Esophagus muscularis mucosa (tissue), 4 donors: ENCODE measurements around the gene RFXAP. TPM values are rescaled to one million over a fixed set of nuclear protein-coding genes. Genes with fewer than 3 reads are reported as not detected.

ENCODE experiments used
- DNase-seq: peaks from one replicate; pipeline ENCODE4 v3.0.0-alpha.2; 2017; ENCODE audit errors: extremely low spot score
- H3K27ac ChIP-seq, 4 donors: fragments of 200-600 bp; sonication (generic); replicated peaks in 1 of 4; 1 replicate in 3 of 4; 2 replicates in 1 of 4; pipeline ENCODE4 v1.5.1; 2016 to 2019; ENCODE audit warnings: mild to moderate bottlenecking in 1 of 4
- H3K27me3 ChIP-seq, 4 donors: fragments of 200-600 bp; sonication (generic); one replicate each; pipeline versions ENCODE4 v1.5.1 to v1.6.0; 2016 to 2019
- H3K36me3 ChIP-seq, 4 donors: fragments of 200-600 bp; sonication (generic); one replicate each; pipeline ENCODE4 v1.5.1; 2016 to 2019
- H3K4me1 ChIP-seq, 4 donors: fragments of 200-600 bp; sonication (generic); one replicate each; pipeline ENCODE4 v1.5.1; 2016 to 2019
- H3K4me3 ChIP-seq, 4 donors: fragments of 200-600 bp; sonication (generic); 1 replicate in 2 of 4; 2 replicates in 2 of 4; pipeline ENCODE4 v1.5.1; 2016 to 2019; ENCODE audit warnings: mild to moderate bottlenecking in 4 of 4, moderate library complexity in 1 of 4
- H3K9me3 ChIP-seq, 4 donors: fragments of 200-600 bp; sonication (generic); 1 replicate in 3 of 4; 2 replicates in 1 of 4; pipeline ENCODE4 v1.5.1; 2016 to 2019
- CTCF ChIP-seq, 3 experiments: fragments of 200-600 bp in 2 of 3; fragments of 450-650 bp in 1 of 3; sonication (generic) in 2 of 3; IDR thresholded peaks; one replicate each; pipeline ENCODE4 v1.5.1; 2017 to 2019; ENCODE audit warnings: antibody characterized with exemption in 3 of 3, mild to moderate bottlenecking in 2 of 3, moderate library complexity in 1 of 3
- EP300 ChIP-seq: sonication (generic); formaldehyde crosslinking; IDR thresholded peaks from one replicate; pipeline ENCODE4 v1.6.1; 2017; ENCODE audit warnings: antibody characterized with exemption
- POLR2A ChIP-seq: fragments of 450-650 bp; IDR thresholded peaks from one replicate; pipeline ENCODE4 v1.6.1; 2017; ENCODE audit warnings: antibody characterized with exemption, moderate library complexity, mild to moderate bottlenecking, low read depth
- POLR2AphosphoS5 ChIP-seq, 2 donors: sonication (generic); formaldehyde crosslinking; IDR thresholded peaks; one replicate each; pipeline ENCODE4 v1.6.1; 2017; ENCODE audit warnings: antibody characterized with exemption in 2 of 2
- WGBS: methylation state at CpG from one replicate; pipeline ENCODE4 v1.1.5; 2018; 5-methylcytosine and 5-hydroxymethylcytosine counted together
- intact Hi-C: fragments of 100-400 bp; cut with DNase I; formaldehyde crosslinking; loops from one replicate; pipeline ENCODE4 v1.15.1; 2023
- total RNA-seq, 4 donors: library from RNA; depleted of rRNA; stranded (reverse); fragments of >200 nt; gene quantifications; one replicate each; pipeline versions ENCODE4 v1.1.0 to v1.2.1, GENCODE V29; 2016

Gene RFXAP
- total RNA-seq, 4 donors from 2014 or later = 3.3 to 4.6 (median 4.2) TPM

- WGBS = 84% methylated on average over 6 of the region's 6 CpGs
- DNase-seq = peak; percentile 26
- Histone ChIP-seq H3K4me3 (no peak overlapping the region), H3K36me3 (no peaks in the 10 kb centered on the region), H3K27ac (no peak overlapping the region), H3K27me3 (no peaks in the 10 kb centered on the region), H3K4me1 (no peaks in the 10 kb centered on the region), H3K9me3 (no peaks in the 10 kb centered on the region)
- TF ChIP-seq POLR2AphosphoS5 (IDR thresholded peaks at IDR 0.05) (no peak), CTCF (IDR thresholded peaks at IDR 0.05) (no peak), POLR2A (no peak)
- intact Hi-C loops = no loop called here
Measured at GRCh38 chr13:36795463-36795862, 23.6 kb upstream of the RFXAP start.

DNA sequence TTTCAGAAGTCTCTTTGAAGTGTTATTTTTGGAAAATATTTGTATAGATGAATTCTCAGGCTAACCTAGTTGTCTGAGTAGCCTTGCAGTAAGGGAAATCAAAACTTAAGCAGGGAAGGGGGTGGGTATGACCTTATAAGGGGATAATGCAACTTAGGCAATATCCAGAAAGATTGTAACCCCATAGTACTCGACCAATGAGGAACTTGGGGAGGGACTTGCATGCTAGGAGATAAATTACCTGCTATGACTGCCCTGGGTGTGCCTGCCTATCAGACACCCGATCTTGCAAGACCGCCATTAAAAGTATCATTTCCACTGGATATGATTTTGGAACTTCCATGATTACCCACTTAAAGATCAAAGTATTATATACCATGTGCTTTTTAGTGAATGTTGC lies 23.0 kb upstream of the RFXAP start:
- Histone ChIP-seq H3K27ac (no peak overlapping the region), H3K4me1 (no peaks in the 10 kb centered on the region), H3K27me3 (no peaks in the 10 kb centered on the region), H3K36me3 (no peaks in the 10 kb centered on the region), H3K4me3 (no peak overlapping the region), H3K9me3 (no peaks in the 10 kb centered on the region)
- intact Hi-C loops = no loop called here
- TF ChIP-seq CTCF (IDR thresholded peaks at IDR 0.05) (no peak), EP300 (no peak), POLR2AphosphoS5 (IDR thresholded peaks at IDR 0.05) (no peak), POLR2A (no peak)
- DNase-seq = peak; percentile 53
- 90% methylated on average over 3 of the region's 3 CpGs for WGBS

- no peaks in the 10 kb centered on the region for H3K9me3 ChIP-seq
- H3K4me1 ChIP-seq = no peaks in the 10 kb centered on the region
- no peak for DNase-seq
- no peaks in the 10 kb centered on the region for H3K36me3 ChIP-seq
- TF ChIP-seq EP300 = no peak
- TF ChIP-seq POLR2A = no peak
- no peak for TF ChIP-seq POLR2AphosphoS5 (IDR thresholded peaks at IDR 0.05)
- TF ChIP-seq CTCF (IDR thresholded peaks at IDR 0.05) = no peak
- no peak overlapping the region for H3K27ac ChIP-seq
- no peak overlapping the region for H3K4me3 ChIP-seq
- 53% methylated on average over 3 of the region's 3 CpGs for WGBS
- no peaks in the 10 kb centered on the region for H3K27me3 ChIP-seq
- intact Hi-C loops = no loop called here
Measured at GRCh38 chr13:36801035-36801434, 18.0 kb upstream of the RFXAP start.

GRCh38 chr13:36804588-36804987 lies 14.4 kb upstream of the RFXAP start:
- no peaks in the 10 kb centered on the region for H3K4me1 ChIP-seq
- no peak for TF ChIP-seq CTCF (IDR thresholded peaks at IDR 0.05)
- no peak for TF ChIP-seq POLR2AphosphoS5 (IDR thresholded peaks at IDR 0.05)
- TF ChIP-seq EP300 = no peak
- TF ChIP-seq POLR2A = no peak
- no peaks in the 10 kb centered on the region for H3K9me3 ChIP-seq
- DNase-seq = no peak
- H3K27ac ChIP-seq = no peak overlapping the region
- WGBS = 76% methylated on average over 6 of the region's 6 CpGs
- H3K36me3 ChIP-seq = no peaks in the 10 kb centered on the region
- no peaks in the 10 kb centered on the region for H3K27me3 ChIP-seq
- H3K4me3 ChIP-seq = no peak overlapping the region
- intact Hi-C loops = no loop called here

DNA sequence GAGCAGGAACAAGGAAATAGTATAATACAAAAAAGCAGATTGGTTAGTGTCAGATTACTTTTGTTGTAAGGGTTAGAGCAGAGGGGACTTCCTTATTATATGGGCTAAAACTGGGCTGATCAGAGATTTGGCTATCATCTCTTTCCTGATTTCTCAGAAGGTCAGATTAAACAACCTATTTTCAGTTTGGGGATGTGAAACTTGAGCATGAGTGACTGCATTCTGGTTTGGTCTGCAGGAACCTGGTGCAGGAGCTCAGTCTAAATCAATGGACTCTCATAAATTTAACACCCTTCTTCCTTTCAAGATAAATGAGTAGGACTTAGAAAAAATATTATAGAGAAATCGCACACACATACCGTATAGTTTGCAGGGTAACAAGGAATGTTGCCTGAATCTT lies 12.9 kb upstream of the RFXAP start:
- Histone ChIP-seq H3K27ac (no peak overlapping the region), H3K4me1 (no peaks in the 10 kb centered on the region), H3K9me3 (no peaks in the 10 kb centered on the region), H3K36me3 (no peaks in the 10 kb centered on the region), H3K27me3 (no peaks in the 10 kb centered on the region), H3K4me3 (no peak overlapping the region)
- intact Hi-C loops = no loop called here
- WGBS = 89% methylated on average over 2 of the region's 2 CpGs
- DNase-seq = no peak
- TF ChIP-seq POLR2A (no peak), POLR2AphosphoS5 (IDR thresholded peaks at IDR 0.05) (no peak), EP300 (no peak), CTCF (IDR thresholded peaks at IDR 0.05) (no peak)
